DMS53 treated with DMSO at 0.1 percent for 48 hours (cell line): ENCODE data around the gene DUSP15.
A peak's percentile ranks its signal among the peaks of the same experiment; 100 is the strongest.
"Not testable (repeated sequence)": the region's sequence is repeated elsewhere in the genome, so short reads cannot be mapped to it uniquely, and the experiment has no call there.

Experiments
- DNase-seq: peaks from one replicate; lab custom pipeline; 2025; ENCODE audit not compliant: unreplicated experiment; lab: John Stamatoyannopoulos, UW

Gene DUSP15

DNA sequence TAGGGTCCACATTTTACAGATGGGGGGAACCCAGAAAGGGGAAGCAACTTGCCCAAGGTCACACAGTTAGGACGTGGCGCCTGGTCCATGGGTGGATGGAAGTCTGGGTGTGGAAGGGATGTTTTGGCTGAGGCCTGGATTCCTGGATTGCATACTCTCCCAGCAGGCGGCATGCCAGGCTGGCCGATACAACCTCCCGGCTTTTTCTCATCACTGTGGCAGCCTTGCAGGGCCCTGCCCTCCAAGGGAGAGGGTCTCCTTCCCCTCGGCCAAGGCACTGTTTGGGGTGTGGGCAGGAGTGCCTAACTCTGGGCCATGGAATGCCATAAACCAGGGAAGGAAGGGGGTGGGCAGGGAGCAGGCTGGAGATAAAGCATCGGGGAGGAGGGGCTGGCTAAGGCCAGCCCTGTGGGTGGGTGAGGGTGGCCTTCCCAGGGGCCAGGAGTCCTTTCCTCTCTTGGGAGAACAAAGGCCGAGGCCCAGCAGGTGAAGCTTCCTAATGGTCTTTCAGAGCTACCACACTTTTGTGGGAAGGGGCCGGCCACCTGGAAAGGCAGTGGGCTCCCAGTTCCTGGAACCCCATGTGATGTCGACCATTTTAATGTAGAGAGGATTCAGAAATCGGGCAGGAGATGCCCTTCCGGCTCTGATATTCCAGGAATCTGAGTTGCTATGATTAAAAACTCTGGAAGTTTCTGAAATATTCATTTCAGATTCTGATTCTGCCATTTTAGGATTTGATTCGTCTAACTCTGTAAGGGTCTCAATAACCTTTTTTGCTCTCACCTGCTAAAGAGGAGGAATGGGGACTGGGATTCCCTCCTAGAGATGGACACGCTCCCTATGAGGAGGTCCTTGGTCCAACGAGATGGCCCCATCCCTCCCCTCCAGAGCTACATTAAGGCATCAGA is 29.2 kb downstream of the DUSP15 start:
- no peak for DNase-seq

DNA sequence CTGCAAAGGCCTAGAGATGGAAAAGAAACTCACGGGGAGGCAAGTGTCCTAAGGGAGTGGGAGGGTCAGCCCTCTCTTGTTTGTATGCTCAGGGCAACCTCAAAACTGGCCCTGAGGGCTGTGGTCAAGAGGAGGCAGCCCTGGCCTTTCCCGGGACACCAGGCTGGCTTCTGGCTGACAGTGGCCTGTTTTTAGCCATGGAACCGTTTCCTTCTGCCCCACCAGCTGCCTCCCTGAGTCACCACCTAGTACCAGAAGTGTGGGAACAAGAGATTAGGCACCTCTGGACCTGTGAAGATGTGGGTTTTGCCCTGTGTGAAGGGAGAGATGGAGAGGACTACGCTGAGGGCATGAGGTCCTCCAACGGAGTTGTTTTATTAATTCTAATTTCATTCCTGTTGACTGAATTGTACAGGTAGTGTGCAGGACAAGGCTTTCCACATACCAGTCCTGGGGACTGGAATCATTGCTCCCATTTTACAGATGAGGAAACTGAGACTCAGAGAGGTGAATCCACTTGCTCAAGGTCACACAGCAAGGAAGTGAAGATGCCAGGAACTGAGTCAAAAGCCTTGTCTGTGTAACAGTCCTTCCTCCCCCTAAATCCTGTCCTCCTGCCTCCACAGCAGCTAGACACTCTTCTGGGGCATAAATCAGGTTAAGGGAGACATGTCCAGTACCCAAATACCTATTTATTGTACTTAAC is 30.4 kb downstream of the DUSP15 start:
- DNase-seq = no peak

DNA sequence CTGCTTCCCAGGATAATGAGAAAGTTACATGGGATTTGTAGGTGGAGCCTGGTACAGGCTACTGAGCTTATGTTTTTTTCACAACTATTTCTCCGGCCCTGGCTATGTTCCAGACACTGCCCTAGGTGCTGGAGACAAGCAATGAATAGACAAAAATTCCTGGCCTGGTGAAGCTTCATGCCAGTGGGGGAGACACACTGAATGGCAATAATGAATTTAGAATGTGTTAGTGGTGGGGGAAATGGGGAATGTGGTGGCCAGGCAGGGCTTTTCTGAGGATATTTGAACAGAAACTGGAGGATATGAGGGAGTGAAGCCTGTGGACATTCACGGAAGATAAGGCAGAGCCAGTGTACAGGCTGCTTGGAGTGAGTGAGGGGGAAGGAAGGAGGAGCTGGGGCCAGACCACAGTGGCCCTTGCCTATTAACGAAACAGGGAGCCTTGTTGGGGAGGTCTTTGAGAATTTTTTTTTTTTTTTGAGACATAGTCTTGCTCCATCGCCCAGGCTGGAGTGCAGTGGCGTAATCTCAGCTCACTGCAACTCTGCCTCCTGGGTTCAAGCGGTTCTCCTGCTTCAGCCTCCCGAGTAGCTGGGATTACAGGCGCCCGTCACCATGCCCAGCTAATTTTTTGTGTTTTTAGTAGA is 31.6 kb downstream of the DUSP15 start:
- no peak for DNase-seq

DNA sequence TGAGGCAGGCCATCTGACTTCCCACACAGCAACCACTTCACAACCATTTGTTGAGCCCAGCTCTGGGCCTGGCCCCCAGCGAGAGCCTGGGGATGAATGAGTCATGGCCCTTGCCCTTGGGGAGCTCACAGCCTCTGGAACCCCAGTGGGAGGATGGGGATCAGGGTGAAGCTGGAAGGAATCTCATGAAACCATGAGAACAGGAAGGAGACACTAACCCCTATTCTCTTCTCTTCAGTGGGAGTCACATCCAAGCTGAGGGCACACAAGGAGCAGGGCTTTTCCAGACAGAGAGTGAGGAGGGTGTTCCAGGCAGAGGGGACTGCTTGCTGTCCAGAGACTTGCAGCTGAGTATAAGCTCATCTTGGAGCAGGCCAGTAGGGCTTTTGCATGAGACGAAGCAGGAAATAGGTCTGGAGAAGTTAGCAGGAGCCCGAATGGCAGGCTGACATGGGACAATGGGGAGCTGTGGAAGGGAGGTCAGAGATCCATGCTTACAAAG is 32.4 kb downstream of the DUSP15 start:
- DNase-seq = no peak

DNA sequence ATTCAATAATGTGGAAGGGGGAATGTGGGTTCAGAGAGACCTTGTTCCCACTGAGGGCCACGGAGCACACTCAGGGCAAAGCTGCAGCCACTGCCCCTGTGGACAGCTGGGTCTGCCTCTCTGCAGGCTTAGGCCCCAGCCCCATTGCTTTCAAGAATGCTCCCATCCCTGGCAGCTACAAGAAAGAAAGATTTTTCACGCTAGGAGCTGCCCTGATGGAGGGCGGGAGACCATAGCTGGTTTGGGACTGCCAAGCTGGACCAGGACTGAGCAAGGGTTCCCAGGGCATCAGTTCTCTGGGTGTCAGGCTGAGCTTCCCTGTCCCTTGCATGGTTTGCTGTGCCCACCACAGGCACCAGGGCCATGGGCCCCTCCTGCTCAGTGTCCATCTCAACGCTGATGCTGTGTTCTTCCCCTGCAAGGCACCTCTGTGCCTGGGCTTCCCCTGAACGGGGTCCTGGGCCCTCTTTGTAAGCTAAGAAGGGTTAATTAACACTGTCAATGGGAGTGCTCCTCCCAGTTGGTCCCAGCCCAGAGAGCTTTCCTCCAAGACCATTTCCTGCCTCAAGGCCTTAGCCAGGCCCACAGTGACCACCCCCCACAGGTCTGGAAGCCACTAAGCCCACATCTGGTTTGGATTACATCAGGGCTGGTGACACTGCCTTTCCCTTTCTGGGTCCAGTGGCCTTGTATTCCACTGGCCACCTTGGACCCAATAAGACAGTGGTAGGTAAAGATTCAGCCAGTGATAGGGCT is 33.3 kb downstream of the DUSP15 start:
- DNase-seq = no peak

DNA sequence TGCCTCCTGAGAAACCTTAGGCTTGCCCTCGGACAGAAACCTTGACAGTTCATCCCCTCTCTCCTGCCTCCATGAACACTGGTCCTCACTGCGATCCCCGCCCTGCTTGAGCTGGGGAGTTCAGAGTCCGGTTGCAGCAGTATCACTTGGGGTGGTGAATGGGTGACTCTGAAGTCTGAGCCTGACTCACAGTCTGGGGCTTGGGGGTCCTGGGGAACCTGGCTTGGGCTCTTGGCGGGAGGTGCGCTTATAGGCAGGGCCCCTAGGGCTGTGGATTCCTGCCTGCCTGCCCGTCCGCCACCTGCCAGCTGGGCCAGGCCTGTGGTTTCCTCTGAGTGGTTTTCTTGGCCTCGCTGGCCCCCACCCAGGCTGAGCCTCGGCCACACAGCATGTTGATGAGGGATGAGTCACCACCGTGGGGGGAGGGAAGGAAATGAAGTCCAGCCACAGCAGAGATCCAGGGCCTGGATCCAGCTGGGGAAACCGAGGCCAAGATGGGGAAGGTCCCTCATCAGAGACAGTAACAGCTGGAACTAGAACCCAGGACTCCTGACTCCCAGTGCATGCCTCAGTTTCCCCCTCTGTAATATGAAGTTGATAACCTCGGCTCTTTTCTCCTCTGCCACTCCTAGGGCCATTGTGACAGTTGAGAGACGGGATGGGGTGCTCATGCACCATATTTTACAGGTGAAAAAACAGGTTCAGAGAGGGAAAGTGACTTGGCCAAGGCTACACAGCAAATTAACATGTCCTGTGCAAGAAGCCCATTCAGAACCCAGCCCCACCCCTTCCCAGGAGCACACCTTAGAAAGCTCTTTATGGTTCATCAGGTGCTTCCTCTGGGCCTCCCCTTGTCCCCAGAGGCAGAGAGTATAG is 34.1 kb downstream of the DUSP15 start:
- DNase-seq = peak; percentile 73

DNA sequence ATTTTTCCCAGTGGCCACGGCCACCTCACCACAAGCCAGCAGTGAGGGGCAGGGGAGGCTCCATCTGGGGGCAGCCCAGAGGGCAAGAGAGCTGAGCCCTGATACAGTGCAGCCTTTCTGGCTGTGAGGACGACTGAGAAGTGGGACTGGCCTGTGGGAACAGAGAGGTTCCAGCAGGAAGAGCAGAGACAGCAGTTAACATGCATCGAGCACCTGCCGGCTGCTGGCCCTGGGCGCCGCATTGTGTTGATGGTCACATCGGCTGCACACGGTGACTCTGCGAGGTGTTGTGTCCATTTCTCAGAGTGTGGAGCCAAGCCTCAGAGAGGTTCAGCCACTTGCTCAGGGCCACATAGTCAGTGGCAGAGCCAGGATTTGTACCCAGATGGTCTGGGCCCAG is 34.8 kb downstream of the DUSP15 start:
- DNase-seq = peak; percentile 45

DNA sequence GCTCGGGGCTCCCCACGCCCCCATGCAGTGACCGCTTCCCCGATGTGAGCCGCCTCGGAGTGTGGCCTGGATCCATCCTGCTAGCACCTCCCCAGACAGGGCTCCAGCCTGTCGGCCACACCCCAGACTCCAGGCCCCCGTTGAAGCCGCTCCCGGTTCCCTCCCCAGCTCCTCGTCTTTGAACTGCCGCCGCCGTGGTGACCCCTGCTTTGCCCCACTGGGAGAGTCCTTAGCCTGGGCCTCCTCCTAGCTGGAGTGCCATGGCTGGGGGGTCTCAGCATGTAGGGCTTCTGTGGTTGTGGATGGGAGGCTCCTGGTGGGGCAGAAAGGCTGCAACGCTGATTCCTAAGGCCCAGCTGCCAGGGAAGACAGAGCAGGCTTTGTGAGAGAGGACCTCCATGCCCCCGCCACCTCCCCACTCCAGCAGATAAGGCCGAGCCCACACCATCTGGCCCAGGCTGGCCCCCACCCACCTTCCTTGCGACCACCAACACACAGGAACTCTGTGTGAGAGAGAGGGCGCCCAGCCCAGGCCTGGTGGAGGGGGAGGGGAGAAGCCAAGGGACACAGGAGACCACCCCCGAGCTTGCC is 36.3 kb downstream of the DUSP15 start:
- no peak for DNase-seq

DNA sequence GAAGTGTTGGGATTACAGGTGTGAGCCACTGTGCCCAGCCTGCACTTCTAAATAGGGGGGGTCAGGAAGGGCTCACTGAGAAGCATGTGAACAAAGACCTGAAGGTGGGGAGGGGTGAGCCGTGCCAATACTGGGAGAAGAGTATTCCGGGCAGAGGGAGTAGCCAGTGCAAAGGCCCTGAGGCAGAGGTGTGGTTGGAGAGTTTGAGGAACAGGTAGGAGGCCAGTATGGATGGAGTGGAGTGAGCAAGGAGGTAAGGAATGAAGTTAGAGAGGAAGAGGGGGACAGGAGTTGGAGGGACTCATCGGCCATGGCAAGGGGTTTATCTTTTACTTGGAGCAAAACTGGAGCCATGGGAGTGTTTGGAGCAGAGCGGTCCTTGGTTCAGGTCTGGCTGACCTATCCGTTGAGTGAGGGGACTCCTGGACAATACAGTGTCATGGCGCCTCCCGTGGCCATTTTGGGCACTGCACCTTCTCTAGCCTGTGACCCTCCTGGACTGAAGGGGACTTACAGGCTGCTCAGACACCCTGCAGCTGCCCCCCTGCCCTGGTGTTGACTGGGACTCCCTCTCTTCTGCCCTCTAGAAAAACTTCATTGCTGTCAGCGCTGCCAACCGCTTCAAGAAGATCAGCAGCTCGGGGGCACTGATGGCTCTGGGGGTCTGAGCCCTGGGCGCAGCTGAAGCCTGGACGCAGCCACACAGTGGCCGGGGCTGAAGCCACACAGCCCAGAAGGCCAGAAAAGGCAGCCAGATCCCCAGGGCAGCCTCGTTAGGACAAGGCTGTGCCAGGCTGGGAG is 37.0 kb downstream of the DUSP15 start:
- peak; percentile 12 for DNase-seq

DNA sequence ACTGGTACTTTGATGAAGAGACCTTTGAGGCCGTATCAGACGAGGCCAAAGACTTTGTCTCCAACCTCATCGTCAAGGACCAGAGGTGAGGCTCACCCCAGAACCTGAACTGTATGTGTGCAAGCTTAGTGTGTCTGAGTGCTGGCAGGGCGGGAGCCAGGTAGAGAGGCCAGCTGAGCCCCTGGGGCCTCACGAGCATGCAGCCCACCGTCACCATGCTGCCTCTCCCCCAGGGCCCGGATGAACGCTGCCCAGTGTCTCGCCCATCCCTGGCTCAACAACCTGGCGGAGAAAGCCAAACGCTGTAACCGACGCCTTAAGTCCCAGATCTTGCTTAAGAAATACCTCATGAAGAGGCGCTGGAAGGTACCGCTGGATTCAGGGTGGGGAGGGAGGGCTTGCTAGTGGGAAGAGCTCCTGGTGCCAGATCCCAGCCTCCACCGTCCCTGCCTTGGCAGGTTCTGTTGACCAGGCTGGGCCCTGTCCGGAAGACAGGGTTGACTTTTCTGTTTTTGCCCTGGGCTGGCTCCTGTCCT is 38.5 kb downstream of the DUSP15 start:
- DNase-seq = no peak

DNA sequence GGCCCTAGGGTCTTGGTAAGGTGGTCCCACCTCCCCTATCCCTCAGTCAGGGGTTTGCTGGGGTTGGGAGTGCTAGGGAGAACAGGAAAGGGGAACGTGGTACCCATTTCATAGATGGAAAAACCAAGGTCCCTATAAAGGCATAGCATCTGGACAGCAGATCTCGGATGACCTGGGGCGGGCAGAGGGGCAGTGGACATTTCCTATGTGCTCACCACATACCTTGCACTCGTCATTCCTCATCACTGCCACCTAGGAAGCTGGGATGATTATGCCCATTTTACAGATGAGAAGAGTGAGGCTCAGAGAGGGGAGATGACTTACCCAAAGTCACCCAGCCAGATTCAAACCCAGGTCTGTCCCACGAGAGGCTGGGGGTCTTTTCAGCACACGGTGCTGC is 39.1 kb downstream of the DUSP15 start:
- DNase-seq = no peak

DNA sequence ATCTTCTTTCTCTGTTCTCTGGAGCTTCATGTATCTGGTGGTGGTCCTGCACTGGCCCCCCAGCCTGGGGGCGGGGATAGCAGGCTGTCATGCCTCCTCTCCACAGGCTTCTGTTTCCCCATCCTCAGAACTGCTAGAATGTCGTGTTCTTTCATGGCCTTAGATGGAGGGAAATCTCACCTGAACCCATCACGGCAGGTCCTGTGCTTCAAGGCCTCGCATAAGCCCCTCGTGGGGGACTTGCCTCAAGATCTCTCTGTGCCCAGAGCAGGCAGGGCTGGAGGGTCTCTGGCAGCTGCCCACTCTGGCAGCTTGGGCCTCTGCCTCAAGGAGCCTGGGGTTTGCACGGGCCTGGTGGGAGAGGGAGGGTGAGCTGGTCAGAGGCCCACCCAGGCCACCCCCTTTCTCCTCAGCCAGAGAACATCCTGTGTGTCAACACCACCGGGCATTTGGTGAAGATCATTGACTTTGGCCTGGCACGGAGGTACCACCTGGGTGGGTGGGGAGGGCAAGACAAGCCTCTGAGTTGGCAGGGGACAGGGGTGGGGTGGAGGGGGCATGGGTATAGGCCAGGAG is 39.8 kb downstream of the DUSP15 start:
- DNase-seq = no peak

DNA sequence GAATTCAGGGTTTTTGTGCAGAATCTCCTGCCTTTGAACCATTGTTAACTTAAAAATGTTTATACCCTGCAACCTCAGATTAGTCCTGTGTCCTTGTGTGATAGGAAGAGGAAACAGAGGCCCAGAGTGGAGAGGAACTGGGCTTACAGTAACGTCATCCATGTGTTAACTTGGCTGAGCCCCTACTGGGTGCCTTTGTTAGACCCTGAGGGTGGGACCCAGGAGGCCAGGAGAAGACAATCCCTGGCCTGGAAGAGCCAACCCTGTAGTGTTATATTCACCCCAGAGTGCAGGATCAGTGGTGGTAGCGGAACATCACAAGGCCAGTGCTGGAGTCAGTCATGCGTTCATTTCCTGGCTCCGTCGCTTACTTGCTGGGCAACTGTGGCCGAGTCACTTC is 40.6 kb downstream of the DUSP15 start:
- DNase-seq = no peak

DNA sequence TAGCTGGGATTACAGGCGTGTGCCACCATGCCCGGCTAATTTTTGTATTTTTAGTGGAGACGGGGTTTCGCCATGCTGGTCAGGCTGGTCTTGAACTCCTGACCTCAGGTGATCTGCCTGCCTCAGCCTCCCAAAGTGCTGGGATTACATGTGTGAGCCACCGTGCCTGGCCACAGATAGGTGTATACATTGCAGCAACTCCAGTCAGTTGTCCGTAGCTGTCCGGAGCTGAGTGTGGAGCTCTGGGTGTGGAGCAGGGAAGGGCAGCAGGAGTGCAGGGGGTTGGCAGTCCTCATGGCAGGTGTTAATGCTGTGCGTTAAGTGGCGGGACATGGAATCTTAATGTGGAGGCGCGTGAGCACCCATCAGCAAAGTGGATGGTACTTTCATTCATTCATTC is 42.3 kb downstream of the DUSP15 start:
- not testable (repeated sequence) for DNase-seq

DNA sequence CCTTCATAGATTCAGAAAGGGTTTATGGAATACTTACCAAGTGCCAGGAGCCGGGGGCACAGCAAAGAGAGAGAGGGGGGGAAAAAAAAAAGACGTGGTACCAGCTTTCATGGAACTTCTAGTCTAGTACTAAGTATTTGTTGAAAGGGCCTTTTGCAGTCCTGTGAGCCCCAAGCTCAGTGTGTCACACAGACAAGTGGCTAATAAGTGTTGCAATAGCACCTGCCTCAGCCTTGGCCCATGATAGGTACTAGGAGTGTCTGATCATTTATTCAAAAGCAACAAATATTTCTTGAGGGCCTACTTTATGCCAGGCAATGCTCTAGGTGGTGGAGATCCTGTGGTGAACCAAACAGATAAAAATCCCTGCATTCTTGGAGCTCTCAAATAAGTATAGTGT is 43.3 kb downstream of the DUSP15 start:
- DNase-seq = no peak

DNA sequence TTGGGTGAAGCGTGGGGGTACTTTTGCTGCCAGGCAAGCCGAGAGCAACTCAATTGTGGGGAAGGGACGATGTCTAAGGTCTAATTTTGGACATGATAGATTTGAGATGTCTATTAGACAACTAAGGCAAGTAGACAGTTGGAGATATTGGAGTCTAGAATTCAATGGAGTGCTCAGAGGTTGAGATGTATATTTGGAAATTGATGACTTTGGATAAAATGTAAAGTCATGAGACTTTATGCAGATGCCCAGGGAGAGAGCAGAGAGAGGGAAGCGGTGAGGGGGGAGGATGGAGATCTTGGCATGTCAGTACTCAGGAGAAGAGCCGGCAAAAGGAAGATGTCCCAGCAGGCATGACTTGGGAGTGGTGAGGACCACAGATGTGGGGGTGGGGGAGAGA is 44.3 kb downstream of the DUSP15 start:
- DNase-seq = no peak

DNA sequence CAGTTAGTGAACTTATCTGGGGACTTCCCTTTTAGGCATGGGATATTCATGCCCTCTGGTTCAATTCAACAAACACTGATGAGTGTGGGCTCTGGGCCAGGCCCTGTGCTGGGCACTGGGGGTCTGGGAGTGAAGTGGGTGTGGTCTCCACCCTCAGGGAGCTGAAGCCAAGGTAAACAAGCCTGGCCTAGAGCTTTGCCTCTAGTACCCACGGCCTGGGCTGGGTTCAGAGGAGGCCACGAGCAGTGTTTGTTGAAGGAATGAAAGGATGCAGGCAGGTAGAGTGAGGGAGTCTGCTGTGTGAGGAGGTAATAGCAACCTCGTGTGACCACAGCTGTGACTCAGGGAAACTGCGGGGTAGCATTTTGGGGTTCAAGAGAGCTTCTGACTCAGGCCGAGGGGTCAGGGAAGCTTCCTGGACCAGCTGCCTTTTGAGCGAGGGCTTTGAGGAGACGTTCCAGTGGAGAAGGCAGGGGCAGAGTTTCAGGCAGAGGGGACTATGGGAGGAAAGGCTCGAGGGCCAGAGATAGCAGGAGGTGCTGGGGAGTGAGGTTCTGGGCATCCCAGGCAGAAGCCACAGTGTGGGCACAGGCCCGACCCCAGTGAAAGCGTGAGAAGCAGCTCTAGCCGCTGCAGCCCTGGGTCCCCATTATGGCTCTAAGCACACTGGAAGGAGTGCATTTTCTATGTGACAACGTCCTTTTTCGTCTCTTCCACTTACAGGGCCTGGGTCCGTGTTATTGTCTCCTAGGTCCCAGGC is 45.6 kb downstream of the DUSP15 start:
- no peak for DNase-seq

DNA sequence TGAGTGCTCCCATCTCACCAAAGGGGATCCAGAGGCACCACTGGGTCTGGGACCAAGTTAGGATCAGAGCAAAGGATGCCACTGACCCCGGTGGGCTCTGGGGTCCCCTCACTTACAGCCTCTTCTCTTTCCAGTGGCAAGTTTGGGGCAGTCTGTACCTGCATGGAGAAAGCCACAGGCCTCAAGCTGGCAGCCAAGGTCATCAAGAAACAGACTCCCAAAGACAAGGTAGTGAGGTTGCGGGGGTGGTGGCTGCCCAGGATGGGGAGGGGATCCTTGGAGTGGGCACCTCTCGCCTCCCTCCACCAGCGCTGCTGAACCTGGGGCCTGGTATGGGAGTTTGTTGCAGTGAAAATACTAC is 46.2 kb downstream of the DUSP15 start:
- no peak for DNase-seq
